ENCODE results near the gene RGS19. TPM values are rescaled to one million over a fixed set of nuclear protein-coding genes. Genes with fewer than 3 reads are reported as not detected.

Gene RGS19
- total and polyA plus RNA-seq, 2 of the 8 experiments (the other 6 are each of a cell fraction or from before 2014, with no cell fraction given): 12.7 to 16.8 TPM

GRCh38 chr20:64051561-64052325, 27.6 kb downstream of the RGS19 start (continued):
- TF ChIP-seq, protein P1, sequence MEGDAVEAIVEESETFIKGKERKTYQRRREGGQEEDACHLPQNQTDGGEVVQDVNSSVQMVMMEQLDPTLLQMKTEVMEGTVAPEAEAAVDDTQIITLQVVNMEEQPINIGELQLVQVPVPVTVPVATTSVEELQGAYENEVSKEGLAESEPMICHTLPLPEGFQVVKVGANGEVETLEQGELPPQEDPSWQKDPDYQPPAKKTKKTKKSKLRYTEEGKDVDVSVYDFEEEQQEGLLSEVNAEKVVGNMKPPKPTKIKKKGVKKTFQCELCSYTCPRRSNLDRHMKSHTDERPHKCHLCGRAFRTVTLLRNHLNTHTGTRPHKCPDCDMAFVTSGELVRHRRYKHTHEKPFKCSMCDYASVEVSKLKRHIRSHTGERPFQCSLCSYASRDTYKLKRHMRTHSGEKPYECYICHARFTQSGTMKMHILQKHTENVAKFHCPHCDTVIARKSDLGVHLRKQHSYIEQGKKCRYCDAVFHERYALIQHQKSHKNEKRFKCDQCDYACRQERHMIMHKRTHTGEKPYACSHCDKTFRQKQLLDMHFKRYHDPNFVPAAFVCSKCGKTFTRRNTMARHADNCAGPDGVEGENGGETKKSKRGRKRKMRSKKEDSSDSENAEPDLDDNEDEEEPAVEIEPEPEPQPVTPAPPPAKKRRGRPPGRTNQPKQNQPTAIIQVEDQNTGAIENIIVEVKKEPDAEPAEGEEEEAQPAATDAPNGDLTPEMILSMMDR (IDR thresholded peaks at IDR 0.05; ENCODE audit: control extremely low read depth in 1 of 3, insufficient read depth in 1 of 3, low read depth in 1 of 3, low read length in 3 of 3): no peak
- TF ChIP-seq SP4 (IDR thresholded peaks at IDR 0.05; ENCODE audit: low read length): no peak
- no peak for TF ChIP-seq SUZ12 (IDR thresholded peaks at IDR 0.05; ENCODE audit: low read length)
